HG03064 (cell line): Measurements from ENCODE around the gene BAZ2B.
"Not testable (repeated sequence)": the region's sequence is repeated elsewhere in the genome, so short reads cannot be mapped to it uniquely, and the experiment has no call there.

ENCODE experiments used
- ATAC-seq: cut with Tn5 transposase; IDR thresholded peaks from one replicate; pipeline ENCODE4 v1.9.1; 2021; ENCODE audit warnings: low read depth; ENCODE audit not compliant: unreplicated experiment

BAZ2B gene

GRCh38 chr2:159441182-159441581 is 175.2 kb downstream of the BAZ2B start:
- no peak for ATAC-seq

- ATAC-seq = no peak
Measured at GRCh38 chr2:159439421-159439820, 176.9 kb downstream of the BAZ2B start.

- ATAC-seq = no peak
Measured at GRCh38 chr2:159438720-159439353, 177.5 kb downstream of the BAZ2B start.

GRCh38 chr2:159438284-159438683 is 178.1 kb downstream of the BAZ2B start:
- no peak for ATAC-seq

- no peak for ATAC-seq
Measured at GRCh38 chr2:159432610-159433009, 183.7 kb downstream of the BAZ2B start.

GRCh38 chr2:159427048-159427447 is 189.3 kb downstream of the BAZ2B start:
- no peak for ATAC-seq

- no peak for ATAC-seq
Measured at GRCh38 chr2:159419403-159419802, 196.9 kb downstream of the BAZ2B start.

- ATAC-seq = no peak
Measured at GRCh38 chr2:159411460-159411859, 204.9 kb downstream of the BAZ2B start.

- ATAC-seq = no peak
Measured at GRCh38 chr2:159410276-159410675, 206.1 kb downstream of the BAZ2B start.

GRCh38 chr2:159409116-159409800 is 207.1 kb downstream of the BAZ2B start:
- ATAC-seq = no peak

GRCh38 chr2:159402790-159403189 is 213.6 kb downstream of the BAZ2B start:
- ATAC-seq = no peak

- not testable (repeated sequence) for ATAC-seq
Measured at GRCh38 chr2:159402160-159402559, 214.2 kb downstream of the BAZ2B start.

GRCh38 chr2:159399716-159400415 is 216.5 kb downstream of the BAZ2B start:
- no peak for ATAC-seq

- ATAC-seq = no peak
Measured at GRCh38 chr2:159396799-159397198, 219.5 kb downstream of the BAZ2B start.

- no peak for ATAC-seq
Measured at GRCh38 chr2:159382447-159383028, 233.8 kb downstream of the BAZ2B start.

- ATAC-seq = peak; percentile 64
Measured at GRCh38 chr2:159381574-159381973, 234.8 kb downstream of the BAZ2B start.

- ATAC-seq = no peak
Measured at GRCh38 chr2:159380685-159381239, 235.6 kb downstream of the BAZ2B start.

- no peak for ATAC-seq
Measured at GRCh38 chr2:159379181-159379580, 237.2 kb downstream of the BAZ2B start.

GRCh38 chr2:159375241-159375640 is 241.1 kb downstream of the BAZ2B start:
- ATAC-seq = no peak

- no peak for ATAC-seq
Measured at GRCh38 chr2:159371506-159371905, 244.8 kb downstream of the BAZ2B start.

GRCh38 chr2:159366538-159366937 is 249.8 kb downstream of the BAZ2B start:
- ATAC-seq = no peak
